ENCODE measurements around the gene CDHR3.
A peak's percentile ranks its signal among the peaks of the same experiment; 100 is the strongest.

The CDHR3 gene

GRCh38 chr7:106058928-106059324, 95.9 kb downstream of the CDHR3 start:
- ATAC-seq (ENCODE audit: low read depth) (no peak), DNase-seq (ENCODE audit: low spot score in 2 of 2) (no peak)
- Mint-ChIP-seq H3K27me3 (no peaks in the 10 kb centered on the region), H3K27ac (peak overlapping the region; percentile 76), H3K4me1 (peaks cover 57% of the 10 kb centered on the region), H3K36me3 (peaks cover 4% of the 10 kb centered on the region), H3K4me3 (peak overlapping the region; percentile 21), H3K9me3 (peaks cover 5% of the 10 kb centered on the region)

- Mint-ChIP-seq H3K4me1 (peaks cover 61% of the 10 kb centered on the region), H3K9me3 (peaks cover 5% of the 10 kb centered on the region), H3K27me3 (no peaks in the 10 kb centered on the region), H3K36me3 (peaks cover 4% of the 10 kb centered on the region), H3K4me3 (no peak overlapping the region), H3K27ac (peak overlapping the region; percentile 76)
- no peak for ATAC-seq (ENCODE audit: low read depth)
- DNase-seq (ENCODE audit: low spot score in 2 of 2): no peak
Observed at GRCh38 chr7:106059556-106059955, 96.5 kb downstream of the CDHR3 start.

GRCh38 chr7:106060394-106060920, 97.4 kb downstream of the CDHR3 start:
- Mint-ChIP-seq H3K27me3 (no peaks in the 10 kb centered on the region), H3K36me3 (peaks cover 4% of the 10 kb centered on the region), H3K4me1 (peaks cover 58% of the 10 kb centered on the region), H3K4me3 (no peak overlapping the region), H3K27ac (peak overlapping the region; percentile 97), H3K9me3 (peaks cover 5% of the 10 kb centered on the region)
- ATAC-seq (ENCODE audit: low read depth) (no peak), DNase-seq (ENCODE audit: low spot score in 2 of 2) (no peak)

GRCh38 chr7:106061301-106061979, 98.4 kb downstream of the CDHR3 start:
- peak; percentile 34 for ATAC-seq (ENCODE audit: low read depth)
- peaks cover 5% of the 10 kb centered on the region for H3K9me3 Mint-ChIP-seq
- H3K27me3 Mint-ChIP-seq: no peaks in the 10 kb centered on the region
- no peak for DNase-seq (ENCODE audit: low spot score in 2 of 2)
- peak overlapping the region; percentile 97 for H3K27ac Mint-ChIP-seq
- H3K36me3 Mint-ChIP-seq: peaks cover 4% of the 10 kb centered on the region
- H3K4me3 Mint-ChIP-seq: peak overlapping the region; percentile 81
- H3K4me1 Mint-ChIP-seq: peaks cover 58% of the 10 kb centered on the region

GRCh38 chr7:106062006-106062405, 98.9 kb downstream of the CDHR3 start:
- DNase-seq (ENCODE audit: low spot score in 2 of 2) (no peak), ATAC-seq (ENCODE audit: low read depth) (no peak)
- H3K27me3 Mint-ChIP-seq: no peaks in the 10 kb centered on the region
- peak overlapping the region; percentile 97 for H3K27ac Mint-ChIP-seq
- H3K36me3 Mint-ChIP-seq: peaks cover 4% of the 10 kb centered on the region
- H3K9me3 Mint-ChIP-seq: peaks cover 5% of the 10 kb centered on the region
- peaks cover 58% of the 10 kb centered on the region for H3K4me1 Mint-ChIP-seq
- peak overlapping the region; percentile 81 for H3K4me3 Mint-ChIP-seq

GRCh38 chr7:106062521-106062931, 99.5 kb downstream of the CDHR3 start:
- Mint-ChIP-seq H3K4me3 (peak overlapping the region; percentile 35), H3K9me3 (peaks cover 5% of the 10 kb centered on the region), H3K36me3 (peaks cover 4% of the 10 kb centered on the region), H3K4me1 (peaks cover 57% of the 10 kb centered on the region), H3K27ac (peak overlapping the region; percentile 97), H3K27me3 (no peaks in the 10 kb centered on the region)
- ATAC-seq (ENCODE audit: low read depth) (no peak), DNase-seq (ENCODE audit: low spot score in 2 of 2) (no peak)

- Mint-ChIP-seq H3K27me3 (no peaks in the 10 kb centered on the region), H3K9me3 (peaks cover 5% of the 10 kb centered on the region), H3K27ac (peak overlapping the region; percentile 97), H3K4me1 (peaks cover 54% of the 10 kb centered on the region), H3K4me3 (peak overlapping the region; percentile 54), H3K36me3 (peaks cover 4% of the 10 kb centered on the region)
- ATAC-seq (ENCODE audit: low read depth): no peak
- DNase-seq (ENCODE audit: low spot score in 2 of 2): no peak
Observed at GRCh38 chr7:106063024-106063423, 100.0 kb downstream of the CDHR3 start.

GRCh38 chr7:106063692-106064091, 100.6 kb downstream of the CDHR3 start:
- no peak overlapping the region for H3K4me3 Mint-ChIP-seq
- H3K4me1 Mint-ChIP-seq: peaks cover 55% of the 10 kb centered on the region
- no peak for DNase-seq (ENCODE audit: low spot score in 2 of 2)
- H3K36me3 Mint-ChIP-seq: peaks cover 7% of the 10 kb centered on the region
- peaks cover 5% of the 10 kb centered on the region for H3K9me3 Mint-ChIP-seq
- H3K27me3 Mint-ChIP-seq: no peaks in the 10 kb centered on the region
- peak overlapping the region; percentile 97 for H3K27ac Mint-ChIP-seq
- ATAC-seq (ENCODE audit: low read depth): no peak

GRCh38 chr7:106064316-106064715, 101.3 kb downstream of the CDHR3 start:
- H3K27ac Mint-ChIP-seq: peak overlapping the region; percentile 84
- no peaks in the 10 kb centered on the region for H3K27me3 Mint-ChIP-seq
- ATAC-seq (ENCODE audit: low read depth): no peak
- no peak for DNase-seq (ENCODE audit: low spot score in 2 of 2)
- H3K9me3 Mint-ChIP-seq: peaks cover 5% of the 10 kb centered on the region
- H3K36me3 Mint-ChIP-seq: peaks cover 7% of the 10 kb centered on the region
- H3K4me1 Mint-ChIP-seq: peaks cover 54% of the 10 kb centered on the region
- peak overlapping the region; percentile 50 for H3K4me3 Mint-ChIP-seq

- H3K27me3 Mint-ChIP-seq: no peaks in the 10 kb centered on the region
- H3K36me3 Mint-ChIP-seq: peaks cover 7% of the 10 kb centered on the region
- no peak overlapping the region for H3K4me3 Mint-ChIP-seq
- H3K27ac Mint-ChIP-seq: no peak overlapping the region
- peaks cover 53% of the 10 kb centered on the region for H3K4me1 Mint-ChIP-seq
- ATAC-seq (ENCODE audit: low read depth) (no peak), DNase-seq (ENCODE audit: low spot score in 2 of 2) (no peak)
- H3K9me3 Mint-ChIP-seq: peaks cover 5% of the 10 kb centered on the region
Observed at GRCh38 chr7:106064771-106065574, 101.9 kb downstream of the CDHR3 start.

- H3K27me3 Mint-ChIP-seq: no peaks in the 10 kb centered on the region
- H3K4me1 Mint-ChIP-seq: peaks cover 60% of the 10 kb centered on the region
- H3K27ac Mint-ChIP-seq: no peak overlapping the region
- no peak for DNase-seq (ENCODE audit: low spot score in 2 of 2)
- H3K9me3 Mint-ChIP-seq: peaks cover 5% of the 10 kb centered on the region
- ATAC-seq (ENCODE audit: low read depth): no peak
- H3K4me3 Mint-ChIP-seq: no peak overlapping the region
- H3K36me3 Mint-ChIP-seq: peaks cover 7% of the 10 kb centered on the region
Observed at GRCh38 chr7:106065575-106066500, 102.8 kb downstream of the CDHR3 start.

- Mint-ChIP-seq H3K27ac (peak overlapping the region; percentile 97), H3K27me3 (no peaks in the 10 kb centered on the region), H3K36me3 (peaks cover 3% of the 10 kb centered on the region), H3K9me3 (no peaks in the 10 kb centered on the region), H3K4me3 (no peak overlapping the region), H3K4me1 (peaks cover 56% of the 10 kb centered on the region)
- ATAC-seq (ENCODE audit: low read depth): no peak
- no peak for DNase-seq (ENCODE audit: low spot score in 2 of 2)
Observed at GRCh38 chr7:106067678-106068077, 104.6 kb downstream of the CDHR3 start.

GRCh38 chr7:106068538-106068961, 105.5 kb downstream of the CDHR3 start:
- Mint-ChIP-seq H3K9me3 (no peaks in the 10 kb centered on the region), H3K4me3 (no peak overlapping the region), H3K27me3 (no peaks in the 10 kb centered on the region), H3K27ac (peak overlapping the region; percentile 97), H3K4me1 (peaks cover 58% of the 10 kb centered on the region), H3K36me3 (peaks cover 3% of the 10 kb centered on the region)
- DNase-seq (ENCODE audit: low spot score in 2 of 2): peak in 1 of 2 donors; percentile 4
- ATAC-seq (ENCODE audit: low read depth): no peak
